B cell (primary cell): ENCODE results near the gene FAM120B. TPM values are rescaled to one million over a fixed set of nuclear protein-coding genes. Genes with fewer than 3 reads are reported as not detected.

Source experiments
- ATAC-seq: fragments of 200-7000 bp; cut with Tn5 transposase; one replicate; pipeline ENCODE4 v1.10.0; 2021; ENCODE audit warnings: low read depth, mild to moderate bottlenecking, moderate number of reproducible peaks, moderate library complexity
- CTCF ChIA-PET: fragments of 350-600 bp; sonication (Branson Sonifier 250); formaldehyde crosslinking; loops from one replicate; lab custom pipeline; 2021; ENCODE audit warnings: antibody characterized with exemption, inconsistent platforms; lab: Charles Lee
- POLR2A ChIA-PET: fragments of 350-600 bp; sonication (Branson Sonifier 250); formaldehyde crosslinking; loops from one replicate; lab custom pipeline; 2021; ENCODE audit warnings: antibody characterized with exemption; lab: Charles Lee
- DNase-seq: peaks from one replicate; pipeline ENCODE4 v3.0.0; 2013
- H2AFZ ChIP-seq: 2 replicates; pipeline ENCODE4 v1.6.1; 2012; ENCODE audit warnings: mild to moderate bottlenecking, low read depth, low read length; ENCODE audit not compliant: insufficient read depth, poor library complexity, severe bottlenecking
- H3K27ac ChIP-seq, 2 donors: 1 replicate in 1 of 2; 2 replicates in 1 of 2; pipeline ENCODE4 v1.5.1; 2012 to 2013; ENCODE audit warnings: low read length in 2 of 2, mild to moderate bottlenecking in 2 of 2, moderate library complexity in 1 of 2
- H3K27me3 ChIP-seq, 4 experiments: fragments of 200-600 bp in 1 of 4; sonication (generic) in 1 of 4; replicated peaks in 1 of 4; 1 replicate in 2 of 4; 2 replicates in 2 of 4; pipeline versions ENCODE4 v1.6.1 to v1.7.0; 2013 to 2016; ENCODE audit warnings: low read length in 3 of 4, mild to moderate bottlenecking in 2 of 4, mixed read lengths in 1 of 4, moderate library complexity in 1 of 4; ENCODE audit not compliant: insufficient read depth in 4 of 4, control insufficient read depth in 3 of 4; ENCODE audit errors: control extremely low read depth in 1 of 4
- H3K36me3 ChIP-seq, 2 experiments: replicated peaks in 1 of 2; 1 replicate in 1 of 2; 2 replicates in 1 of 2; pipeline versions ENCODE4 v1.6.1 to v1.7.1; 2013; ENCODE audit warnings: low read length in 1 of 2; ENCODE audit not compliant: insufficient read depth in 2 of 2, control insufficient read depth in 1 of 2; ENCODE audit errors: control extremely low read depth in 1 of 2, extremely low read depth in 1 of 2
- H3K4me1 ChIP-seq, 2 donors: fragments of 200-600 bp in 1 of 2; sonication (generic) in 1 of 2; 1 replicate in 1 of 2; 2 replicates in 1 of 2; pipeline versions ENCODE4 v1.5.1 to v1.6.1; 2013 to 2017; ENCODE audit warnings: low read length in 2 of 2; ENCODE audit not compliant: control insufficient read depth in 2 of 2, insufficient read depth in 2 of 2
- H3K4me2 ChIP-seq: replicated peaks from 2 replicates; pipeline ENCODE3; 2012; ENCODE audit warnings: mild to moderate bottlenecking, low read depth, low read length; ENCODE audit not compliant: poor library complexity, severe bottlenecking
- H3K4me3 ChIP-seq, 5 experiments: fragments of 200-600 bp in 1 of 5; sonication (generic) in 1 of 5; 1 replicate in 3 of 5; 2 replicates in 2 of 5; pipeline versions ENCODE4 v1.5.1 to v1.7.0; 2011 to 2016; ENCODE audit warnings: low read length in 4 of 5, mild to moderate bottlenecking in 4 of 5, low read depth in 2 of 5, control low read depth in 1 of 5, moderate library complexity in 1 of 5; ENCODE audit not compliant: insufficient read depth in 1 of 5; ENCODE audit errors: control extremely low read depth in 1 of 5, extremely low read depth in 1 of 5
- H3K79me2 ChIP-seq: fragments of 200-600 bp; sonication (generic); one replicate; pipeline ENCODE4 v1.6.0; 2016; ENCODE audit warnings: low read length; ENCODE audit not compliant: control insufficient read depth, insufficient read depth
- H3K9ac ChIP-seq: fragments of 200-600 bp; sonication (generic); 2 replicates; pipeline ENCODE4 v1.6.1; 2017; ENCODE audit warnings: mild to moderate bottlenecking, low read length, moderate library complexity
- H3K9me3 ChIP-seq, 3 donors: one replicate each; pipeline versions ENCODE4 v1.6.1 to v1.7.1; 2013; ENCODE audit warnings: low read length in 2 of 3; ENCODE audit not compliant: control insufficient read depth in 2 of 3, insufficient read depth in 1 of 3; ENCODE audit errors: control extremely low read depth in 1 of 3
- H4K20me1 ChIP-seq: 2 replicates; pipeline ENCODE4 v1.6.0; 2012; ENCODE audit warnings: mild to moderate bottlenecking, low read length; ENCODE audit not compliant: insufficient read depth, control insufficient read depth, poor library complexity, severe bottlenecking
- H3K27ac Mint-ChIP-seq: one replicate; pipeline ENCODE4 v1.8.0; 2021; ENCODE audit warnings: mixed read lengths
- H3K27me3 Mint-ChIP-seq: one replicate; pipeline ENCODE4 v1.8.0; 2021; ENCODE audit warnings: mixed read lengths
- H3K4me1 Mint-ChIP-seq: one replicate; pipeline ENCODE4 v1.8.0; 2021; ENCODE audit warnings: mixed read lengths
- H3K4me3 Mint-ChIP-seq: one replicate; pipeline ENCODE4 v1.8.0; 2021; ENCODE audit warnings: mixed read lengths
- H3K9me3 Mint-ChIP-seq: one replicate; pipeline ENCODE4 v1.8.0; 2022; ENCODE audit warnings: mixed read lengths; ENCODE audit not compliant: insufficient read depth
- EZH2 ChIP-seq: IDR thresholded peaks from 2 replicates; pipeline ENCODE4 v1.6.1; 2012; ENCODE audit warnings: borderline replicate concordance, low read depth, mild to moderate bottlenecking, moderate library complexity, low read length; ENCODE audit not compliant: insufficient read depth, poor library complexity, severe bottlenecking
- WGBS: methylation state at CpG from one replicate; pipeline ENCODE4 v1.1.5; 2013; ENCODE audit warnings: missing lambda C conversion rate; ENCODE audit not compliant: insufficient coverage; 5-methylcytosine and 5-hydroxymethylcytosine counted together
- intact Hi-C: fragments of 100-400 bp; cut with micrococcal nuclease; formaldehyde crosslinking; loops from one replicate; pipeline ENCODE4 v1.10.0; 2022
- polyA plus RNA-seq: library from polyadenylated mRNA; depleted of rRNA; stranded (reverse); fragments of >200 nt; gene quantifications from 2 replicates; pipeline ENCODE4 v1.2.3, GENCODE V29; 2012
- total RNA-seq, 2 donors: library from RNA; stranded (reverse); fragments of 120-200 nt in 1 of 2; gene quantifications; 1 replicate in 1 of 2; 2 replicates in 1 of 2; pipeline versions ENCODE4 v1.2.3 to v1.2.4, GENCODE V29; 2013 to 2022
- TF ChIP-seq, protein P1 (sequence below): fragments of 200-600 bp; IDR thresholded peaks from one replicate; pipeline ENCODE4 v1.8.0; 2022; ENCODE audit warnings: antibody characterized with exemption, mild to moderate bottlenecking

Gene FAM120B
- total and polyA plus RNA-seq, 2 donors (not counting 1 experiment from before 2014, with no cell fraction given): 12.5 to 51.7 TPM

DNA sequence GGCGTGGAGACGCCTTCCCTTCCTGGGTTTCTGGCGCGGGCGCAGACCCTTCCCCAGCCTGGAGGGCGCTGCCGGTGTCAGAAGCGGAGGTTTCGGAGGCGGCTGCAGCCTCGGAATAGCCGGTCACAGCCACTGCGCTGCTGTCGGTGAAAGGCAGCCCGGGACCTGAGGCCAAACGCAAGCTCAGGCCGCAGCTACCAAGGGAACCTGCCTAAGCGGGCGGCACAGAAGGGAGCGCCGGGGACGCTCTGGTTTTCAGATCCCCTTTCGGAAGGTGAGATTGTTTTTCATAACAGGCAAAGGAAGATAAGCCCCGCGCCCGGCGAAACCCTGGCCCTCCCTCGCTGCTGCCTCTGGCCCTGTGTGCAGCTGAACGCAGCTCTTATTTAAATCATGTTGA, 116.5 kb downstream of the FAM120B start:
- POLR2A ChIA-PET: no interaction called here
- Mint-ChIP-seq H3K27ac (no peak overlapping the region), H3K4me3 (no peak overlapping the region), H3K27me3 (peaks cover 28% of the 10 kb centered on the region), H3K9me3 (no peaks in the 10 kb centered on the region), H3K4me1 (no peaks in the 10 kb centered on the region)
- intact Hi-C loops: no loop called here
- Histone ChIP-seq H3K9ac (no peak overlapping the region), H3K79me2 (no peaks in the 10 kb centered on the region), H4K20me1 (no peaks in the 10 kb centered on the region), H2AFZ (no peak overlapping the region), H3K27me3 (peaks cover 0 to 8% (median 1%) of the 10 kb centered on the region in 4 experiments), H3K4me3 (no peak overlapping the region), H3K36me3 (no peaks in the 10 kb centered on the region), H3K9me3 (peaks cover 0 to 6% (median 0%) of the 10 kb centered on the region in 3 donors), H3K27ac (no peak overlapping the region), H3K4me1 (no peaks in the 10 kb centered on the region), H3K4me2 (no peak overlapping the region)
- DNase-seq (no peak), ATAC-seq (no peak)
- whole genome bisulfite sequencing: 75% methylated on average over 29 of the region's 29 CpGs
- CTCF ChIA-PET: no interaction called here
- TF ChIP-seq, protein P1, sequence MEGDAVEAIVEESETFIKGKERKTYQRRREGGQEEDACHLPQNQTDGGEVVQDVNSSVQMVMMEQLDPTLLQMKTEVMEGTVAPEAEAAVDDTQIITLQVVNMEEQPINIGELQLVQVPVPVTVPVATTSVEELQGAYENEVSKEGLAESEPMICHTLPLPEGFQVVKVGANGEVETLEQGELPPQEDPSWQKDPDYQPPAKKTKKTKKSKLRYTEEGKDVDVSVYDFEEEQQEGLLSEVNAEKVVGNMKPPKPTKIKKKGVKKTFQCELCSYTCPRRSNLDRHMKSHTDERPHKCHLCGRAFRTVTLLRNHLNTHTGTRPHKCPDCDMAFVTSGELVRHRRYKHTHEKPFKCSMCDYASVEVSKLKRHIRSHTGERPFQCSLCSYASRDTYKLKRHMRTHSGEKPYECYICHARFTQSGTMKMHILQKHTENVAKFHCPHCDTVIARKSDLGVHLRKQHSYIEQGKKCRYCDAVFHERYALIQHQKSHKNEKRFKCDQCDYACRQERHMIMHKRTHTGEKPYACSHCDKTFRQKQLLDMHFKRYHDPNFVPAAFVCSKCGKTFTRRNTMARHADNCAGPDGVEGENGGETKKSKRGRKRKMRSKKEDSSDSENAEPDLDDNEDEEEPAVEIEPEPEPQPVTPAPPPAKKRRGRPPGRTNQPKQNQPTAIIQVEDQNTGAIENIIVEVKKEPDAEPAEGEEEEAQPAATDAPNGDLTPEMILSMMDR: no peak
- TF ChIP-seq EZH2: no peak

DNA sequence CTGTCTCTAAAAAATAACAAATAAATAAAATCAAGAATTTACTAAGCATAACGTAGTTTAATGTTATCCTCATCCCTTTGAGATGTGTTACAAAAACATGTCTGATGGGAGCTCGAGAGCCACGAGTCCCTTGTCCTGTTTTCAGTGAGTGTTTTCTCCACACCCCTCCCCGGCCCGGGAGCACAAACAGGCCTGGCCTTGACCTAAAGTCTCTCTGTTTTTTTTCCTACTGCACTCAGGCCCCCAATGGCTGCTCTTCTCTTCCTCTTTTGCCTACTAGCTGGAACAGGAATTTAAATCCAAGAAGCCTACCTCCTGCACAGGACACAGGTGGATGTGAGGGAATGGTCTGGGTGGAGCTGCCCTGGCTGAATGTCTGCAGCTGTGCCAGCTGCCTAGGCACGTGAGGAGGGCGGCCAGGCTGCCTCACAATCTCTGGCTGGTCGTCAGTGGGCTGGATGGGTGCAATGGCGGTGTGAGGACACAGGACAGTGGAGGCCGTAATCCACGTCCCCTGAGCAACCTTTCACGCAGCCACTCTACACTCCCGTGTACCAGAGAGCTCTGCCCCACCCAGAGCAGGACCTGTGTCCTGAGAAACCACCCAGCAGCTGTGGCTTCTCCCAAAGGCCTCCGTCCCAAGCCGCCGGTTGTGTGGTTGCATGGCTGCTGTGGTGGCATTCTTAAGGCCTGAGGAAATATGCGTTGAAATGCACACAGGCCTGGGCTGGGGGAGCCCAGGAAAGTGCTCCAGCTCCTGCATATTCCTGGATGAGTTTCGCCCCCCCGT, 117.5 kb downstream of the FAM120B start:
- H3K27me3 ChIP-seq: peaks cover 0 to 3% (median 1%) of the 10 kb centered on the region in 4 experiments
- intact Hi-C loops: no loop called here
- H3K27ac ChIP-seq: no peak overlapping the region
- DNase-seq: no peak
- no peak for ATAC-seq
- H3K4me2 ChIP-seq: no peak overlapping the region
- TF ChIP-seq, protein P1: no peak
- TF ChIP-seq EZH2: no peak
- H4K20me1 ChIP-seq: no peaks in the 10 kb centered on the region
- H3K9ac ChIP-seq: no peak overlapping the region
- H3K4me3 ChIP-seq: no peak overlapping the region
- Mint-ChIP-seq H3K4me3 (no peak overlapping the region), H3K27ac (no peak overlapping the region), H3K9me3 (no peaks in the 10 kb centered on the region), H3K4me1 (no peaks in the 10 kb centered on the region), H3K27me3 (peaks cover 24% of the 10 kb centered on the region)
- H3K79me2 ChIP-seq: no peaks in the 10 kb centered on the region
- H3K4me1 ChIP-seq: no peaks in the 10 kb centered on the region
- CTCF ChIA-PET: no interaction called here
- peaks cover 0 to 3% (median 0%) of the 10 kb centered on the region in 3 donors for H3K9me3 ChIP-seq
- no peaks in the 10 kb centered on the region for H3K36me3 ChIP-seq
- WGBS: 84% methylated on average over 14 of the region's 19 CpGs
- POLR2A ChIA-PET: no interaction called here
- no peak overlapping the region for H2AFZ ChIP-seq
